ENCODE measurements around the gene KRT28.

The KRT28 gene

DNA sequence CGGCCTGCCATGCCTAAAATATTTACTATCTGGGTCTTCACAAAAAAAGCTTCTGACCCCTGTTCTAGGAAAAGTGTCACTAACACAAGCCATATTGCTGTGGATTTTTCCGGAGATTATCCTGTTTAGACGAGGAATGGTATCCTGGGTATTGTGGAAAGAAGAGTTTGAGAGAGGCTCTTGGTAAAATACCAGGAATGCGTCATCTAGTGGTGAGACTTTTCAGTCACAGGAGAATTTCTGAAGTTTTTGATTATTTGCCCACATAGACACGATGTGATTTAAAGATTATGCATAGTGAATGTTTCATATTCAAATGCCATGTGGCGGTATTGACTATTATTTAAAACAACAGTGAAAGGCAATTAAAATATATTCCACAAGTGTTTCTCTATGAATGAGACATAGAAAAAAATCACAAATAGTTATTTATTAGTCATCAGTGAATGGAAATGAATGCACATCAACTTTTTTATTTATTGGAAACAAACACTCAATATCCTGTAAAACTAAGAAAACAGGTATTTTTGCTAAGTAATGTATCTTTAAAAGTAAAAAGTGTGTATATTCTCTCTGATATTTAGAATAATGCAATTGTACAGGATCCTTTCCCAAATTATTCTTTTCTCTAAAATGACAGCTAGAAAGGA, 7.8 kb downstream of the KRT28 start:
- no peaks in the 10 kb centered on the region for H3K9me3 ChIP-seq (ENCODE audit: low read length)
- H3K36me3 ChIP-seq (ENCODE audit: insufficient read depth, low read length) = no peaks in the 10 kb centered on the region
- no peak overlapping the region for H3K4me3 ChIP-seq (ENCODE audit: low read length)
- H3K27me3 ChIP-seq (ENCODE audit: insufficient read depth, low read length) = peaks cover 40% of the 10 kb centered on the region
- no peak overlapping the region for H2AFZ ChIP-seq (ENCODE audit: low read depth, low read length)
- no peaks in the 10 kb centered on the region for H3K4me1 ChIP-seq (ENCODE audit: insufficient read depth, low read length)

DNA sequence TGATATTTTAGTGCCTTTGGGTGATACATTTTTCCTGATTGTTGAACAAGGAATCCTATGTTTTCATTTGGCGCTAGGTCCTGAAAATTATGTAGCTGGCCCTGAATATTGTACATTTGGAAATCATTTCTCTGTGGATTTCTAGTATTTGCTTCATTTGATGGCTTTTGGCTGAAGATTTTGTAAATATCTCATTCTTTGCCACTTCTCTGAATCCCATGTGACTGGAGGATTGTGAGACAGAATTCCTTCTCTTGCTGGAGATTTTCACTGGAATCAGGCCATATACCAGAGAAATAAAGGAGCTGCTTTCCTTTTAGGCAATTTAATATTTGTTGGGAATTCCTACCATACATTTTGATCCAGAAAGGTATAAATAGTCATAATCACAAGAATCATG, 8.6 kb downstream of the KRT28 start:
- Histone ChIP-seq H3K4me1 (ENCODE audit: insufficient read depth, low read length) (no peaks in the 10 kb centered on the region), H3K4me3 (ENCODE audit: low read length) (no peak overlapping the region), H3K36me3 (ENCODE audit: insufficient read depth, low read length) (no peaks in the 10 kb centered on the region), H3K27me3 (ENCODE audit: insufficient read depth, low read length) (peaks cover 32% of the 10 kb centered on the region), H3K9me3 (ENCODE audit: low read length) (no peaks in the 10 kb centered on the region), H2AFZ (ENCODE audit: low read depth, low read length) (no peak overlapping the region)

DNA sequence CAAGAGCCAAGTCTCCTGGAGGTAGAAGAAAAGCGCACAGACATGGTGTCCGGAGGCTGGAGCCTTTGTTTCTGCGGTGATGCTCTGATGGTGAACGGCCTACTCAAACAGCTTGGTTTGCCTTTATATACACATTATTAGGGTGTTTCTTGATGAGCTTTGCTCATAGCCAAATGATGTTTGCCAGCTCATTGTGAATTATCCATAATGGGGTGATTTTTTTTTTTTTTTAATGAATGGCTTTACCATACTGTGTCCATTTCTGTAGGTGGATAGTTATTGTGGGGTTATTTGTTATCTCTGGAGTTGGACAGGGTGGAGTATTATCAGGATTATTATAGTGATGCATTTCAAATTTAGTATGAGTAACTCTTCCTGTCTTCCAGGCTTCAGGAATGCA, 17.3 kb downstream of the KRT28 start, which contains the start of gene KRT27:
TSS of gene KRT27 (minus strand) at position 101 of the 400 bp plus-strand sequence. CDS start at position 44, 57 bp downstream.
- no peaks in the 10 kb centered on the region for H3K36me3 ChIP-seq (ENCODE audit: insufficient read depth, low read length)
- peaks cover 9% of the 10 kb centered on the region for H3K27me3 ChIP-seq (ENCODE audit: insufficient read depth, low read length)
- H3K4me1 ChIP-seq (ENCODE audit: insufficient read depth, low read length) = no peaks in the 10 kb centered on the region

DNA sequence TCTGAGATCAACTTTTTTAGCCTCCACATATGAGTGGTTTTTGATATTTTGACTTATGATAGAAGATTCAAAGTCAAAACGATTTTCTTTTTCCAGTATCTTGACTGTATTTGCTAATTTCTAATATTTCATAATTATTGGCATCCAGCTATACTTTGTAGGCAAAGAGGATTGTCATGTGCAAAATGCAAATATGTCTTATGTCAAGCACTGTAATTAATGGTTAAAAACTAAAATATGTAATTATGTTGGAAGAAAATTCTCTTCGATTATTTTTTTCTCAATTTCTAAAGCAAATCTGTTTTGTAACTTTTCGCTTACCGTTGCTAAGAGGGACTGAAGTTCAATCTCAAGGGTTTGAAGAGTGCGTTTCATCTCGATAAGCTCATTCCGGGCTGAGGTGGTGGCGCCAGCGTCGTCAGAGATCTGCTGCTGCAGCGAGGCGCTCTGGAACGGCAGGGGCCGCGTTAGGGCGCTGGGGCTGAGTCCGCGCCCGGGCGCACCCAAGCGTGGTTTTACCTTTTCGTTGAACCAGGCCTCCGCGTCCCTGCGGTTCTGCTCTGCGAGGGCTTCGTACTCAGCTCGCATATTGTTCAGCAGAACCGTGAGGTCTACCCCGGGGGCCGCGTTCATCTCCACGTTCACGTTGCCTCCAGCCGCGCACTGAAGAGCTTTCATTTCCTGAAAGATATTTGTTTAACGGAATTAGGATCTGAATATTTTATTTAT, 20.4 kb downstream of the KRT28 start:
- Histone ChIP-seq H3K27me3 (ENCODE audit: insufficient read depth, low read length) (peaks cover 8% of the 10 kb centered on the region), H3K36me3 (ENCODE audit: insufficient read depth, low read length) (no peaks in the 10 kb centered on the region), H2AFZ (ENCODE audit: low read depth, low read length) (no peak overlapping the region), H3K9me3 (ENCODE audit: low read length) (no peaks in the 10 kb centered on the region), H3K4me3 (ENCODE audit: low read length) (no peak overlapping the region), H3K4me1 (ENCODE audit: insufficient read depth, low read length) (no peaks in the 10 kb centered on the region)

More for the DNA sequence above, 17.3 kb downstream of the KRT28 start, which contains the start of gene KRT27:
- Histone ChIP-seq H3K4me3 (ENCODE audit: low read length) (no peak within 1 kb of the TSS), H2AFZ (ENCODE audit: low read depth, low read length) (no peak within 1 kb of the TSS), H3K9me3 (ENCODE audit: low read length) (no peaks in the 10 kb centered on the region)

DNA sequence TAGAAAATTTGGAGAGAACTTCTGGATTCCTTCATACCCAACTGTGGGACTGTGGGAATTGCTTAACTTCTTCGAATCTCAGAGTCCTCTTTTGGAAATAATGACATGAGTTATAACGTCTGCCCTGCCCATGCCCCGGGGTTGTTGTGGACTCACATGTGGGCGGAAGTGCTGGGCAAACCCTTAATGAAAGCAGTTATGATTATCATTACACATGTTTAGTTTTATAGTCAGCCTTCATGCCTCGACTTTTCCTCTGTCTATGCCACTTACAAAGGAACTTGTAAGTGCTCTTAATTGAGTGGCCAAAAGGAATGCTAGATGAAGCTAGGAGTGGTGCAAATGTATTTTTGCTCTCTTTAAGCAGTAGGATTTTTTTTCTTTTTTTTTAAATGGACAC, 21.3 kb downstream of the KRT28 start:
- no peak overlapping the region for H3K4me3 ChIP-seq (ENCODE audit: low read length)
- H3K9me3 ChIP-seq (ENCODE audit: low read length) = no peaks in the 10 kb centered on the region
- H2AFZ ChIP-seq (ENCODE audit: low read depth, low read length) = no peak overlapping the region
- H3K4me1 ChIP-seq (ENCODE audit: insufficient read depth, low read length) = no peaks in the 10 kb centered on the region
- no peaks in the 10 kb centered on the region for H3K36me3 ChIP-seq (ENCODE audit: insufficient read depth, low read length)
- peaks cover 8% of the 10 kb centered on the region for H3K27me3 ChIP-seq (ENCODE audit: insufficient read depth, low read length)

DNA sequence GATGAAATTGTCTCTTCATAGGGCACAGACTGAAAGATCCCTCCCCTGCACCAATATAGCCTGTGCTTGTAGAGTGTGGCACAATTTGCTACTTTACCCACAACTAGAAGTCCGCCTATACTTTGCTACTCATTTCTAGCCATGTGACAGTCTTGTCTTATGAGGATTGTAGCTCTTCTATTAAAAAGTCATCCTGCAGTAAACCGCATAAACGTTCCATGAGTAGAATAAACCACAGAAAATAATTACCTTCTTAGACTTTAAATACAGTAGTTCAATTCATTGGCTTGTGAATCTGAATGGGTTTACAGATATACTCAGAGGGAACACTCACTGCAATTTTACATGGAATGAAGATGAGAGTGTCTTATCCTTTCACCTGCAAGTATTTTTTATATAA, 21.8 kb downstream of the KRT28 start:
- Histone ChIP-seq H2AFZ (ENCODE audit: low read depth, low read length) (no peak overlapping the region), H3K36me3 (ENCODE audit: insufficient read depth, low read length) (no peaks in the 10 kb centered on the region), H3K4me3 (ENCODE audit: low read length) (no peak overlapping the region), H3K4me1 (ENCODE audit: insufficient read depth, low read length) (no peaks in the 10 kb centered on the region), H3K27me3 (ENCODE audit: insufficient read depth, low read length) (peaks cover 8% of the 10 kb centered on the region), H3K9me3 (ENCODE audit: low read length) (no peaks in the 10 kb centered on the region)

DNA sequence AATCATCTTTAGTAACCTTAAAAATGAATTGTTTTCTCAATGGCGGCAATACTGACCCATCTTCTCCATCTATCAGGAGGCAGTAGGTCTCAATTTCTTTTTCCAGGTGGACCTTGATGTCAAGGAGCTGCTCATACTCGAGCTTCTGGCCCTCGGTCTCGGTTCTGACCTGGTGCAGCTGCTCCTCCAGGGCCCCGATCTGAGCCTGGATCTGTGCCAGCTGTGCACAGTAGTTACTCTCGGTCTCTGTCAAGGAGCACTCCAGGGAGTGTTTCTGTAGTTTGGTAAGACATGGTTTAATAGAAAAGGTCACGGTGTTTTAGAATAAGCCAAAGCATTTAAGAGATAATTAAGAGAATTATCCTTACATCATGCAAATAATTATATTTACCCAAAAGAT, 22.3 kb downstream of the KRT28 start:
- no peaks in the 10 kb centered on the region for H3K4me1 ChIP-seq (ENCODE audit: insufficient read depth, low read length)
- no peaks in the 10 kb centered on the region for H3K36me3 ChIP-seq (ENCODE audit: insufficient read depth, low read length)
- peaks cover 8% of the 10 kb centered on the region for H3K27me3 ChIP-seq (ENCODE audit: insufficient read depth, low read length)
- no peak overlapping the region for H3K4me3 ChIP-seq (ENCODE audit: low read length)
- H3K9me3 ChIP-seq (ENCODE audit: low read length) = no peaks in the 10 kb centered on the region
- H2AFZ ChIP-seq (ENCODE audit: low read depth, low read length) = no peak overlapping the region

DNA sequence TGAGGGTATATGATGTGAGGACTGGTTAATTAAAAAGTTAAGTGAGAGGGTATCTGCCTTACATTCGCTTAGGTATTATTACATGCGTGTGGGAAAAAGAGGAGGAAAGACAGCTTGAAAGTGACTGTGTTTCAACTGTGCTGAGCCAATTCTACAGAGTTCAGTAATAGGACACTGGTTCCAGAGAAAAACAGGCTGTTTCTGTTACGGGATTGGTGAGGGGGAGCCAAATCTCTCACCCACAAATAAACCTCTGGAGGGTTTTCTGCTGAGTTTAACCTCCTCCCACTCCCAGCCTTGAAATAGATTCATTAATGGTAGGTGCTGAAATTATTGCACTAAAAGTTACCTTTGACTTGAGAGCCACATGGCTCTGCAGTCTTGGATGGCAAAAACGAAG, 23.8 kb downstream of the KRT28 start:
- H3K36me3 ChIP-seq (ENCODE audit: insufficient read depth, low read length) = no peaks in the 10 kb centered on the region
- peaks cover 8% of the 10 kb centered on the region for H3K27me3 ChIP-seq (ENCODE audit: insufficient read depth, low read length)
- no peaks in the 10 kb centered on the region for H3K4me1 ChIP-seq (ENCODE audit: insufficient read depth, low read length)
- H3K4me3 ChIP-seq (ENCODE audit: low read length) = no peak overlapping the region
- H2AFZ ChIP-seq (ENCODE audit: low read depth, low read length) = peak overlapping the region; percentile 26
- H3K9me3 ChIP-seq (ENCODE audit: low read length) = no peaks in the 10 kb centered on the region

DNA sequence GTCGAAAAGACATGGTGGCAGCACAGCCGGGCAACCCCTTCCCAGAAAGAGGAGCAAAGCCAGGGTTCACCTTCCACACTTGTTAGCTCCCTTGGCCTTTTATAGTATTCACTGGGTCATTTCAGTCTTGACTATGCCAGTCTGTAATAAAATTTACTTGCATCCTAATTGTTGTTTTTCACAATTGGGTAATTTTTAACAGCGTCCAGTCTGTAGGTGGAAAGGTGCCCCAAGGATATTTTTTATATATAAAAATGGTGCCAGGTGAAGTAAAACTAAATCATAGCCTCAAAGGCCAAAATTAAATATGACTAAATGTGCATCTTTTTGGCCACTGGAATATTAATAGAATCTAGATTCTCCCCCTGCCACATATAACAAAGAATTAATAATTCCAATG, 27.7 kb downstream of the KRT28 start, which contains the start of gene KRT26:
TSS of gene KRT26 (minus strand) at position 101 of the 400 bp plus-strand sequence. CDS start at position 13, 88 bp downstream.
- peaks cover 6% of the 10 kb centered on the region for H3K27me3 ChIP-seq (ENCODE audit: insufficient read depth, low read length)
- no peaks in the 10 kb centered on the region for H3K9me3 ChIP-seq (ENCODE audit: low read length)

DNA sequence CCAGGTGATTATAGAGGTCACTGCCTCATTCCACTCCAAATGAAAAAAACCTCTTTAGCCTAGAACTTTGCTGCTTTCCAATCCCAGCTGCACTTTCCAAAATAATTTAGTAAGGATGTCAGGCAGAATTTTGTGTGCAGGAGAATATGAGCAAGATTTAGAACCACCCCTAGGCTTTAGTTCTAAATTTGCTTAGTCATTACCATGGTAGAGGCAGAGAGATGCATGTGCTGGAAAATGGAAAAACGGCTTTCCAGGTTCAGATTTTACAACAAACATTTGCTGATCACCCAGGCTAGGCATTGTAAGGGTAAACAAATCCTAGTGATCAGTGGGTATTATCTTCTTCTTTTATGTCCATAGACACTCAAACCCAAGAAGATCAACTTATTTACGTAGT, 34.1 kb downstream of the KRT28 start:
- H3K4me1 ChIP-seq (ENCODE audit: insufficient read depth, low read length) = no peaks in the 10 kb centered on the region
- H3K9me3 ChIP-seq (ENCODE audit: low read length) = peaks cover 2% of the 10 kb centered on the region
- H3K27me3 ChIP-seq (ENCODE audit: insufficient read depth, low read length) = peaks cover 3% of the 10 kb centered on the region
- no peak overlapping the region for H2AFZ ChIP-seq (ENCODE audit: low read depth, low read length)
- H3K36me3 ChIP-seq (ENCODE audit: insufficient read depth, low read length) = no peaks in the 10 kb centered on the region
- H3K4me3 ChIP-seq (ENCODE audit: low read length) = no peak overlapping the region

More for the DNA sequence above, 27.7 kb downstream of the KRT28 start, which contains the start of gene KRT26:
- no peaks in the 10 kb centered on the region for H3K36me3 ChIP-seq (ENCODE audit: insufficient read depth, low read length)
- H3K4me1 ChIP-seq (ENCODE audit: insufficient read depth, low read length) = no peaks in the 10 kb centered on the region
- no peak within 1 kb of the TSS for H2AFZ ChIP-seq (ENCODE audit: low read depth, low read length)
- H3K4me3 ChIP-seq (ENCODE audit: low read length) = no peak within 1 kb of the TSS

DNA sequence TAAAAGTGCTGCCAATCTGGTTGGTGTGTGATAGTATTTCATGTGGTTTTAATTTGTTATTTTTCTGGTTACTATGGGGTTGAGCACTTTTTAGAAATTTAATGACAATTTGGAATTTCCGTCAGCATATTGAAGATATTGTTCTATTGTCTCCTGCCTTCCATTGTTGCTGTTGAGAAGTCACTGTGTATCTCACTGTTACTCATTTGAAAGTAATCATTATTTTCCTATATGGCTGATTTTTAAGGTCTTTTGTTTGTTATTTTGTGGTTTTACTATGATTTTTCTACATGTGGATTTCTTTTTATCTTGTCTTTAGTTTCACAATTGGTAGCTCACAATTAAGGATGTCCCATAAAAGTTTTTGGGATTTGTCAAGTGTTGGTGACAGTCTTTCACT, 36.0 kb downstream of the KRT28 start:
- Histone ChIP-seq H3K36me3 (ENCODE audit: insufficient read depth, low read length) (no peaks in the 10 kb centered on the region), H3K9me3 (ENCODE audit: low read length) (peaks cover 4% of the 10 kb centered on the region), H3K4me3 (ENCODE audit: low read length) (no peak overlapping the region), H3K4me1 (ENCODE audit: insufficient read depth, low read length) (no peaks in the 10 kb centered on the region), H2AFZ (ENCODE audit: low read depth, low read length) (no peak overlapping the region), H3K27me3 (ENCODE audit: insufficient read depth, low read length) (no peaks in the 10 kb centered on the region)

DNA sequence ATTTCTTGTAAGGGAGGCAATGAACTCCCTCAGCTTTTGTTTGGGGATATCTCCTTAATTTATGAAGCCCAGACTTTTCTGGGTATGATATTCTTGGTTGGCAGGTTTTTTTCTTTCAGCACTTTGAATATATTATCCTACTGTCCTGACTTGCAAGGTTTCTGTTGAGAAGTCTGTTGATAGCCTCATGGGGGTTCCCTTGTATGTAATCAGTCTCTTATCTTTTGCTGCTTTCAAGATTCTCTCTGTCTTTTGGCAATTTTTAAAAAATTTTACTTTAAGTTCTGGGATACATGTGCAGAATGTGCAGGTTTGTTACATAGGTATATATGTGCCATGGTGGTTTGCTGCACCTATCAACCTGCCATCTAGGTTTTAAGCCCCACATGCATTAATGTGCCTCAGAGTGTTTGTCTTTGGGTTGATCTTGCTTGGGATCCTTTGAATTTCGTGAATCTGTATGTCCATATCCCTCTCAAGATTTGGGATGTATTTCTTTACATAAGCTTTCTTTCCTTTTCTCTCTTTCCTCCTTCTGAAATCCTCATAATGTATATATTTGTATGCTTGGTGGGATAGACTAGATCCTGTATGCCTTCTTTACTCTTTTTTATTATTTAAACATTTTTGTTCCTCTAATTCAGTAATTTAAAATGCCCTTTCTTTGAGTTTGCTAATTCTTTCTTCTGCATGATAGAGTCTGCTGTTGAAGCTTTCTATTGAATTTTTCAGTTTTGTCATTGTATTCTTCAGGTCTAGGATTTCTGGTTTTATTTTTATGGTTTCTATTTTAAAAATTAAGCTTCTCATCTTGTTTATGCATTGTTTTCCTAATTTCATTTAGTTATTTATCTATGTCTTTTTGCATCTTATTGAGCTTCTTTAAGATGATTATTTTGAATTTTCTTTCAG, 39.4 kb downstream of the KRT28 start:
- H3K27me3 ChIP-seq (ENCODE audit: insufficient read depth, low read length) = no peaks in the 10 kb centered on the region
- H2AFZ ChIP-seq (ENCODE audit: low read depth, low read length) = no peak overlapping the region
- peaks cover 4% of the 10 kb centered on the region for H3K9me3 ChIP-seq (ENCODE audit: low read length)
- no peak overlapping the region for H3K4me3 ChIP-seq (ENCODE audit: low read length)
- no peaks in the 10 kb centered on the region for H3K4me1 ChIP-seq (ENCODE audit: insufficient read depth, low read length)
- H3K36me3 ChIP-seq (ENCODE audit: insufficient read depth, low read length) = no peaks in the 10 kb centered on the region

DNA sequence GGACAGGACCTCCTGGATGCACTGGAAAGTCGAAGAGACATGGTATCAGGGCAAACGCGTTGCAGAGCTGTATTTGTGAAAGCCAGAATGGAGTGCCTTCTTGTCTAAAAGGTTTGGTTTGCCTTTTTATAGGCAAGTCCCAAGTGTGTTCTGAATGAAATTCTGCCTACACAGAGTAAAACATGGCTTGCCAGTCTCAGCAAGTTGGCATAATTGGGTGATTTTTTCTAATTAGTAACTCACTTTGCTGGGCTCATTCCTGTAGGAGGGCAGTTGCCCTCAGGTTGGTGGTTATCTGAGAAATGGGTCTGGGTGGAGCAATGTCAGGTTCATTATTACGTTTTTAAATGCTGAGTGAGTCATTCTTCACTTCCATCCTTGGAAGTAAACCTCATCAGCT, 44.5 kb downstream of the KRT28 start, which contains the start of gene KRT25:
TSS of gene KRT25 (minus strand) at position 101 of the 400 bp plus-strand sequence. CDS start at position 41, 60 bp downstream.
- no peak within 1 kb of the TSS for H3K4me3 ChIP-seq (ENCODE audit: low read length)
- no peak within 1 kb of the TSS for H2AFZ ChIP-seq (ENCODE audit: low read depth, low read length)
- H3K9me3 ChIP-seq (ENCODE audit: low read length) = peaks cover 2% of the 10 kb centered on the region
- peaks cover 2% of the 10 kb centered on the region for H3K27me3 ChIP-seq (ENCODE audit: insufficient read depth, low read length)
- no peaks in the 10 kb centered on the region for H3K4me1 ChIP-seq (ENCODE audit: insufficient read depth, low read length)
- H3K36me3 ChIP-seq (ENCODE audit: insufficient read depth, low read length) = no peaks in the 10 kb centered on the region
